ENCODE data around the gene ITPK1.

Gene ITPK1

GRCh38 chr14:93005135-93005813 is 110.5 kb downstream of the ITPK1 start:
- no peak overlapping the region for H3K4ac ChIP-seq (ENCODE audit: low read depth, low read length)
- WGBS (ENCODE audit: extremely low coverage, insufficient coverage, low lambda C conversion rate), result no CpG with 5 or more reads among the region's 7 CpGs
- H4K8ac ChIP-seq (ENCODE audit: low read depth, low read length), result no peak overlapping the region
- H3K27me3 ChIP-seq (ENCODE audit: insufficient read depth, low read length, poor library complexity), result no peaks in the 10 kb centered on the region
- H4K5ac ChIP-seq (ENCODE audit: low read length), result no peak overlapping the region
- H3K79me1 ChIP-seq (ENCODE audit: low read length), result no peaks in the 10 kb centered on the region
- H3K23ac ChIP-seq (ENCODE audit: low read length), result no peak overlapping the region
- H3K79me2 ChIP-seq (ENCODE audit: control insufficient read depth, insufficient read depth, low read length), result no peaks in the 10 kb centered on the region
- H2BK5ac ChIP-seq (ENCODE audit: low read length), result no peak overlapping the region
- no peaks in the 10 kb centered on the region for H3K36me3 ChIP-seq (ENCODE audit: control insufficient read depth, insufficient read depth, low read length)
- H3K9ac ChIP-seq (ENCODE audit: low read length), result no peak overlapping the region
- DNase-seq, result no peak
- H2BK15ac ChIP-seq (replicated peaks; ENCODE audit: low read depth), result no peak overlapping the region
- no peak overlapping the region for H2AK5ac ChIP-seq (ENCODE audit: low read length)
- H3K4me3 ChIP-seq (ENCODE audit: low read length), result no peak overlapping the region
- no peaks in the 10 kb centered on the region for H3K4me1 ChIP-seq (ENCODE audit: control insufficient read depth, low read depth, low read length)
- H2BK120ac ChIP-seq (ENCODE audit: low read depth, low read length), result no peak overlapping the region
- no peak overlapping the region for H3K4me2 ChIP-seq (ENCODE audit: low read length)
- no peak overlapping the region for H3K18ac ChIP-seq (ENCODE audit: low read length)
- H3K27ac ChIP-seq (ENCODE audit: low read depth, low read length), result no peak overlapping the region
- no peak overlapping the region for H3K56ac ChIP-seq (ENCODE audit: low read length)

DNA sequence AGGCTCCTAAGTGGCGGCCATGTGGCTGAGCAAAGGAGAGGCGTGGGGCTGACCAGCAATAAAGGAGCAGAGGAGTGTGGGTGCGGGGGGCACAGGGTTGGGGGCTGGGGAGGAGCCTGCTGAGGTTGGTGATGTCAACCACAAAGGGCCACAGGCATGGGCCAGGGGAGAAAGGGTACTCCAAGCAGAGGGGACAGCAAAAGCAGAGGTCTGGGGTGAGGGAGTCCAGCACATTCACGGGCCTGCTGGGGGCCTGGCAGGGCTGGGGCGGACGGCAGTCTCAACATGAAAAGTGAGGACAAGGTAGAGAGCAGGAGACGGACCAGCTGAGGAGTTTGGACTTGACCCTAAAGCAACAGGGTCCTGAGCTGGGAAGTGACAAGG is 111.0 kb downstream of the ITPK1 start:
- H3K79me2 ChIP-seq (ENCODE audit: control insufficient read depth, insufficient read depth, low read length), result no peaks in the 10 kb centered on the region

DNA sequence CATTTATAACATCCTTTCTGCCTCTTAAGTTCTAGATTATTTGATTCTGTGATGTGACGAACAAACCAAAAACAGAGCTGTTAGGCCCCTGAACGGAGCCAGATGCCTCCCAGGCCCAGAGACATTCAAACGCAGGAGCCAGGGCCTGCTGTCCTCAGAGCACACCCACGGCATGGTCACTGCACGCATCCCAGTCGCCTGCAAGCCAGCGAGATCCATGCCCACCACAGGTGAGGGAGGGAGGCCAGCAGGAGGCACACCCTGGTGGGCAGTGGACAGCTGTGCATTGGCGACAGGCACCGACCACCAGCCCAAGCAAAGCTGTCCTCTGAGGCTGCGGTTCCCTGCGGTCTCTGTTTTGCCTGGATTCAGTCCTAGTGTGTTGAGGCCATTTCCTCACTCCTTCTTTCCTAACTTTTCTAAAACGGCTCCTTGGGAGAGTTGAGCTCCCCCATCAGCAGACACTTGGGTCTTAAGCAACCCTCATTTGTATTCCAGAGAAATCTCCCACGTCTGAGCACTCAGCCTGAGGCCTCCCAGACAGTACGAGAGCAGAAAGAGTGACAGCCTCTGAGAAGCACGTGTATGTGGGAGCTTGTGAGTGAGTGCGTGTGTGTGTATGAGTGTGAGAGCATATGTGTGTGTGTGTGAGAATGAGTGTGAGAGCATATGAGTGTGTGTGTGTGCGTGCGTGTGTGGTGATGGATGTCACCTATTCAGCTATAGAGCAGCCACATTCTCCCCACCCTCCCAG is 111.6 kb downstream of the ITPK1 start:
- Histone ChIP-seq H3K23ac (ENCODE audit: low read length) (no peak overlapping the region), H3K56ac (ENCODE audit: low read length) (no peak overlapping the region), H3K4me2 (ENCODE audit: low read length) (no peak overlapping the region), H3K27me3 (ENCODE audit: insufficient read depth, low read length, poor library complexity) (no peaks in the 10 kb centered on the region), H2BK120ac (ENCODE audit: low read depth, low read length) (no peak overlapping the region), H3K9ac (ENCODE audit: low read length) (no peak overlapping the region), H3K36me3 (ENCODE audit: control insufficient read depth, insufficient read depth, low read length) (no peaks in the 10 kb centered on the region), H3K79me2 (ENCODE audit: control insufficient read depth, insufficient read depth, low read length) (no peaks in the 10 kb centered on the region), H3K4ac (ENCODE audit: low read depth, low read length) (no peak overlapping the region), H3K79me1 (ENCODE audit: low read length) (no peaks in the 10 kb centered on the region), H4K5ac (ENCODE audit: low read length) (no peak overlapping the region), H4K8ac (ENCODE audit: low read depth, low read length) (no peak overlapping the region), H3K4me3 (ENCODE audit: low read length) (no peak overlapping the region), H3K18ac (ENCODE audit: low read length) (no peak overlapping the region), H2AK5ac (ENCODE audit: low read length) (no peak overlapping the region), H3K4me1 (ENCODE audit: control insufficient read depth, low read depth, low read length) (no peaks in the 10 kb centered on the region), H2BK5ac (ENCODE audit: low read length) (no peak overlapping the region), H2BK15ac (replicated peaks; ENCODE audit: low read depth) (no peak overlapping the region), H3K27ac (ENCODE audit: low read depth, low read length) (no peak overlapping the region)
- whole genome bisulfite sequencing (ENCODE audit: extremely low coverage, insufficient coverage, low lambda C conversion rate), result no CpG with 5 or more reads among the region's 18 CpGs
- DNase-seq, result no peak

More for the DNA sequence above, 111.0 kb downstream of the ITPK1 start:
- Histone ChIP-seq H3K4me2 (ENCODE audit: low read length) (no peak overlapping the region), H2BK15ac (replicated peaks; ENCODE audit: low read depth) (no peak overlapping the region), H2AK5ac (ENCODE audit: low read length) (no peak overlapping the region), H3K4ac (ENCODE audit: low read depth, low read length) (no peak overlapping the region), H3K27me3 (ENCODE audit: insufficient read depth, low read length, poor library complexity) (no peaks in the 10 kb centered on the region), H4K8ac (ENCODE audit: low read depth, low read length) (no peak overlapping the region), H3K4me3 (ENCODE audit: low read length) (no peak overlapping the region), H3K18ac (ENCODE audit: low read length) (no peak overlapping the region), H3K27ac (ENCODE audit: low read depth, low read length) (no peak overlapping the region), H3K36me3 (ENCODE audit: control insufficient read depth, insufficient read depth, low read length) (no peaks in the 10 kb centered on the region), H3K4me1 (ENCODE audit: control insufficient read depth, low read depth, low read length) (no peaks in the 10 kb centered on the region), H3K9ac (ENCODE audit: low read length) (no peak overlapping the region), H4K5ac (ENCODE audit: low read length) (no peak overlapping the region), H2BK5ac (ENCODE audit: low read length) (no peak overlapping the region), H3K79me1 (ENCODE audit: low read length) (no peaks in the 10 kb centered on the region), H2BK120ac (ENCODE audit: low read depth, low read length) (no peak overlapping the region), H3K23ac (ENCODE audit: low read length) (no peak overlapping the region), H3K56ac (ENCODE audit: low read length) (no peak overlapping the region)
- no CpG with 5 or more reads among the region's 7 CpGs for WGBS (ENCODE audit: extremely low coverage, insufficient coverage, low lambda C conversion rate)
- DNase-seq, result no peak

GRCh38 chr14:93002851-93003298 is 112.8 kb downstream of the ITPK1 start:
- Histone ChIP-seq H4K5ac (ENCODE audit: low read length) (no peak overlapping the region), H3K36me3 (ENCODE audit: control insufficient read depth, insufficient read depth, low read length) (no peaks in the 10 kb centered on the region), H3K4me3 (ENCODE audit: low read length) (no peak overlapping the region), H3K18ac (ENCODE audit: low read length) (no peak overlapping the region), H4K8ac (ENCODE audit: low read depth, low read length) (no peak overlapping the region), H3K27ac (ENCODE audit: low read depth, low read length) (no peak overlapping the region), H2BK120ac (ENCODE audit: low read depth, low read length) (no peak overlapping the region), H3K4ac (ENCODE audit: low read depth, low read length) (no peak overlapping the region), H3K27me3 (ENCODE audit: insufficient read depth, low read length, poor library complexity) (no peaks in the 10 kb centered on the region), H3K79me2 (ENCODE audit: control insufficient read depth, insufficient read depth, low read length) (no peaks in the 10 kb centered on the region), H3K9ac (ENCODE audit: low read length) (no peak overlapping the region), H3K4me2 (ENCODE audit: low read length) (no peak overlapping the region), H3K4me1 (ENCODE audit: control insufficient read depth, low read depth, low read length) (no peaks in the 10 kb centered on the region), H2BK15ac (replicated peaks; ENCODE audit: low read depth) (no peak overlapping the region), H2BK5ac (ENCODE audit: low read length) (no peak overlapping the region), H3K23ac (ENCODE audit: low read length) (no peak overlapping the region), H3K79me1 (ENCODE audit: low read length) (no peaks in the 10 kb centered on the region), H3K56ac (ENCODE audit: low read length) (no peak overlapping the region), H2AK5ac (ENCODE audit: low read length) (no peak overlapping the region)
- DNase-seq, result no peak
- no CpG with 5 or more reads among the region's 5 CpGs for WGBS (ENCODE audit: extremely low coverage, insufficient coverage, low lambda C conversion rate)

- no peaks in the 10 kb centered on the region for H3K4me1 ChIP-seq (ENCODE audit: control insufficient read depth, low read depth, low read length)
- H3K4me3 ChIP-seq (ENCODE audit: low read length), result no peak overlapping the region
- H3K9ac ChIP-seq (ENCODE audit: low read length), result no peak overlapping the region
- no peak overlapping the region for H2BK120ac ChIP-seq (ENCODE audit: low read depth, low read length)
- no peak overlapping the region for H2BK5ac ChIP-seq (ENCODE audit: low read length)
- H4K8ac ChIP-seq (ENCODE audit: low read depth, low read length), result no peak overlapping the region
- H4K5ac ChIP-seq (ENCODE audit: low read length), result no peak overlapping the region
- H3K56ac ChIP-seq (ENCODE audit: low read length), result no peak overlapping the region
- no CpG with 5 or more reads among the region's 6 CpGs for WGBS (ENCODE audit: extremely low coverage, insufficient coverage, low lambda C conversion rate)
- no peak overlapping the region for H2AK5ac ChIP-seq (ENCODE audit: low read length)
- H3K4ac ChIP-seq (ENCODE audit: low read depth, low read length), result no peak overlapping the region
- no peak overlapping the region for H3K23ac ChIP-seq (ENCODE audit: low read length)
- H3K18ac ChIP-seq (ENCODE audit: low read length), result no peak overlapping the region
- no peak for DNase-seq
- H3K4me2 ChIP-seq (ENCODE audit: low read length), result no peak overlapping the region
- no peaks in the 10 kb centered on the region for H3K27me3 ChIP-seq (ENCODE audit: insufficient read depth, low read length, poor library complexity)
- H2BK15ac ChIP-seq (replicated peaks; ENCODE audit: low read depth), result no peak overlapping the region
- no peaks in the 10 kb centered on the region for H3K36me3 ChIP-seq (ENCODE audit: control insufficient read depth, insufficient read depth, low read length)
- H3K27ac ChIP-seq (ENCODE audit: low read depth, low read length), result no peak overlapping the region
- no peaks in the 10 kb centered on the region for H3K79me1 ChIP-seq (ENCODE audit: low read length)
- no peaks in the 10 kb centered on the region for H3K79me2 ChIP-seq (ENCODE audit: control insufficient read depth, insufficient read depth, low read length)
Observed at GRCh38 chr14:93002049-93002448, 113.7 kb downstream of the ITPK1 start.
